KMS-11 (cell line): ENCODE measurements around the gene PLEKHM1.
"Not testable (repeated sequence)": the region's sequence is repeated elsewhere in the genome, so short reads cannot be mapped to it uniquely, and the experiment has no call there.

Experiments
- H2AFZ ChIP-seq: fragments of 200-600 bp; sonication (generic); 2 replicates; pipeline ENCODE4 v1.6.1; 2016; ENCODE audit warnings: antibody characterized with exemption, mixed run types, low read depth
- H3K27ac ChIP-seq: fragments of 200-600 bp; sonication (generic); 2 replicates; pipeline ENCODE4 v1.6.1; 2016; ENCODE audit warnings: mild to moderate bottlenecking, mixed run types
- H3K27me3 ChIP-seq: fragments of 200-600 bp; sonication (generic); 2 replicates; pipeline ENCODE4 v1.6.1; 2017; ENCODE audit warnings: mild to moderate bottlenecking, low read depth, mixed run types, moderate library complexity; ENCODE audit not compliant: insufficient read depth
- H3K36me3 ChIP-seq: fragments of 200-600 bp; sonication (generic); 2 replicates; pipeline ENCODE4 v1.6.1; 2017; ENCODE audit warnings: mild to moderate bottlenecking, mixed run types; ENCODE audit not compliant: insufficient read depth
- H3K4me1 ChIP-seq: fragments of 200-600 bp; sonication (generic); 2 replicates; pipeline ENCODE4 v1.6.1; 2016; ENCODE audit warnings: mild to moderate bottlenecking, low read depth, mixed run types; ENCODE audit not compliant: poor library complexity, severe bottlenecking
- H3K4me2 ChIP-seq: fragments of 200-600 bp; sonication (generic); 2 replicates; pipeline ENCODE4 v1.7.0; 2016; ENCODE audit warnings: mild to moderate bottlenecking, mixed run types
- H3K4me3 ChIP-seq: fragments of 200-600 bp; sonication (generic); IDR thresholded peaks from 2 replicates; pipeline ENCODE4 v1.6.1; 2017; ENCODE audit warnings: low read depth, low read length, mixed read lengths; ENCODE audit not compliant: insufficient read depth
- H3K79me2 ChIP-seq: fragments of 200-600 bp; sonication (generic); 2 replicates; pipeline ENCODE4 v1.6.1; 2016; ENCODE audit warnings: low read depth, mixed run types; ENCODE audit not compliant: insufficient read depth
- H3K9ac ChIP-seq: fragments of 200-600 bp; sonication (generic); 2 replicates; pipeline ENCODE4 v1.6.1; 2016; ENCODE audit warnings: mild to moderate bottlenecking, mixed run types
- H4K20me1 ChIP-seq: fragments of 200-600 bp; sonication (generic); 2 replicates; pipeline ENCODE4 v1.6.1; 2016; ENCODE audit warnings: mild to moderate bottlenecking, mixed run types; ENCODE audit not compliant: insufficient read depth
- TF ChIP-seq, protein P1 (sequence below): fragments of 200-600 bp; sonication (generic); conservative IDR thresholded peaks from 2 replicates; pipeline ENCODE4 v1.6.1; 2017; ENCODE audit warnings: low read depth, mild to moderate bottlenecking, antibody characterized with exemption, low read length, moderate library complexity, mixed read lengths

Gene PLEKHM1

DNA sequence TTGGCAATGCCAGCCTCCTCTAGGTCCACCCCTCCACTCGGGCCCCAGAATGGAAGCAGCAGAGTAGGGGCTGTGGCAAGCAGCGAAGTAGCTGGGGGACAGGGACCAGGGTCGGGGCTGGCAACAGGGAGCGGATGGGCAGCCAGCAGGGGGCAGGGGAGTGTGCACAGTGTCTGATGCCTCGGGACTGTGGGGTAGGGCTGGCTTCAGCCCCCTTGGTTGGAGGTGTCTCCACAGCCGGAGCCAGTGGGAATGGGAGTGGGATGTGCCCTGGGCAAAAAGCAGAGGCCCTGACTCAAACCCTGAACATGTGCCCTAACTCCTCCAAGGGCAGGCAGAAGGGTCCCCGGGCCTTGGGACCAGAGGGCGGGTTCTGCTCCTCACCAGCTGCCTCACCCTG lies 39.4 kb downstream of the PLEKHM1 start:
- Histone ChIP-seq H3K27me3 (no peaks in the 10 kb centered on the region), H3K4me2 (peak overlapping the region; percentile 18), H3K4me1 (peaks cover 46% of the 10 kb centered on the region), H3K4me3 (no peak overlapping the region), H4K20me1 (no peaks in the 10 kb centered on the region), H3K9ac (no peak overlapping the region), H3K27ac (peak overlapping the region; percentile 66), H3K79me2 (no peaks in the 10 kb centered on the region), H3K36me3 (no peaks in the 10 kb centered on the region), H2AFZ (no peak overlapping the region)
- TF ChIP-seq, protein P1, sequence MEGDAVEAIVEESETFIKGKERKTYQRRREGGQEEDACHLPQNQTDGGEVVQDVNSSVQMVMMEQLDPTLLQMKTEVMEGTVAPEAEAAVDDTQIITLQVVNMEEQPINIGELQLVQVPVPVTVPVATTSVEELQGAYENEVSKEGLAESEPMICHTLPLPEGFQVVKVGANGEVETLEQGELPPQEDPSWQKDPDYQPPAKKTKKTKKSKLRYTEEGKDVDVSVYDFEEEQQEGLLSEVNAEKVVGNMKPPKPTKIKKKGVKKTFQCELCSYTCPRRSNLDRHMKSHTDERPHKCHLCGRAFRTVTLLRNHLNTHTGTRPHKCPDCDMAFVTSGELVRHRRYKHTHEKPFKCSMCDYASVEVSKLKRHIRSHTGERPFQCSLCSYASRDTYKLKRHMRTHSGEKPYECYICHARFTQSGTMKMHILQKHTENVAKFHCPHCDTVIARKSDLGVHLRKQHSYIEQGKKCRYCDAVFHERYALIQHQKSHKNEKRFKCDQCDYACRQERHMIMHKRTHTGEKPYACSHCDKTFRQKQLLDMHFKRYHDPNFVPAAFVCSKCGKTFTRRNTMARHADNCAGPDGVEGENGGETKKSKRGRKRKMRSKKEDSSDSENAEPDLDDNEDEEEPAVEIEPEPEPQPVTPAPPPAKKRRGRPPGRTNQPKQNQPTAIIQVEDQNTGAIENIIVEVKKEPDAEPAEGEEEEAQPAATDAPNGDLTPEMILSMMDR = peak; percentile 41

DNA sequence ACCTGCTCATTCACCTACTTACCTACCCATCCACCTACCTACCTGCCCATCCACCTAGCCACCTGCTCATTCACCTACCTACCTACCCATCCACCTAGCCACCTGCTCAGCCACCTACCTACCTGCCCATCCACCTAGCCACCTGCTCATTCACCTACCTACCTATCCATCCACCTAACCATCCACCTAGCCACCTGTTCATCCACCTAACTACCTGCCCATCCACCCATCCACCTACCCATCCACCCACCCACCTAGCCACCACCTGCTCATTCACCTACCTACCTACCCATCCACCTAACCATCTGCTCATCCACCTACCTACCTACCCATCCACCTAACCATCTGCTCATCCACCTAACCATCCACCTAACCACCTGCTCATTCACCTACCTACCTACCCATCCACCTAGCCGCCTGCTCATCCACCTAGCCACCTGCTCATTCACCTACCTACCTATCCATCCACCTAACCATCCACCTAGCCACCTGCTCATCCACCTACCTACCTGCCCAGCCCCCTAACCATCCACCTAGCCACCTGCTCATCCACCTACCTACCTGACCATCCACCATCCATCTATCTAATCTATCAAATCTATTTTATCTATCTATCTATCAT lies 40.7 kb downstream of the PLEKHM1 start:
- H3K36me3 ChIP-seq, H3K4me2 ChIP-seq, H3K79me2 ChIP-seq, H3K4me3 ChIP-seq, H2AFZ ChIP-seq, H3K27ac ChIP-seq, H3K27me3 ChIP-seq, H4K20me1 ChIP-seq, H3K9ac ChIP-seq: not testable (repeated sequence)
- H3K4me1 ChIP-seq = peaks cover 46% of the 10 kb centered on the region

DNA sequence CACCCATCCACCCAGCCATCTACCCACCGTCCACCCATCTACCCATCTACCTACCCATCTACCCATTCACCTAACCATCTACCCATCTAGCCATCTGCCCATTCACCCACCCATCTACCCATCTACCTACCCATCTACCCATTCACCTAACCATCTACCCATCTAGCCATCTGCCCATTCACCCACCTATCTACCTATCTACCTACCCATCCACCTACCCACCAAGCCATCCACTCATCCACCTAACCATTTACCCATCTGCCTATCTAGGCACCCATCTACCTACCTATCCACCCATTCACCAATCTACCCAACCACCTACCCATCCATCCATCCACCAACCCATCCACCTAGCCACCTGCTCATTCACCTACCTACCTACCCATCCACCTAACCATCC lies 41.3 kb downstream of the PLEKHM1 start:
- not testable (repeated sequence) for H3K4me3 ChIP-seq, H3K36me3 ChIP-seq, H3K27me3 ChIP-seq, H3K27ac ChIP-seq, H2AFZ ChIP-seq, H3K79me2 ChIP-seq, H3K4me2 ChIP-seq, H4K20me1 ChIP-seq, H3K9ac ChIP-seq
- peaks cover 42% of the 10 kb centered on the region for H3K4me1 ChIP-seq

DNA sequence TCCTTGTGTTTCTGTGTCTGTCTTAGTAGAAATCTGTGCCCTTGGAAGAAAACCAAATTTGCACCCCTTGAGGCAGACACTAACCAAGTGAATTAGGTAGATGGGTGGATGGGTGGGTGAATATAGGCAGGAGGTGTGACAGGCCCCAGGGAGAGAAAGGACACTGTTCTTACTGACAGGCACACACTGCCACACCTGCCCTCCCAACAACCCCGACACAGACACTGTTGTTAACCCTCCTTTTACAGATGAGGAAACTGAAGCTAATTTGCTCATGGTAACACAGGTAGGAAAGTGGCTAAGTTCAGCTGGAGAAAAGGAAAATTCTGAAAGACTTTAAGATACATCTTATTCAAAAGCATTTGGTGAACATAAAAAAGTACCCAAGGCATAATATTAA lies 42.0 kb downstream of the PLEKHM1 start:
- not testable (repeated sequence) for H3K79me2 ChIP-seq, H3K4me2 ChIP-seq, H4K20me1 ChIP-seq, H3K4me3 ChIP-seq, H3K27ac ChIP-seq, H3K9ac ChIP-seq, H3K36me3 ChIP-seq, H3K27me3 ChIP-seq, H2AFZ ChIP-seq
- peaks cover 42% of the 10 kb centered on the region for H3K4me1 ChIP-seq

DNA sequence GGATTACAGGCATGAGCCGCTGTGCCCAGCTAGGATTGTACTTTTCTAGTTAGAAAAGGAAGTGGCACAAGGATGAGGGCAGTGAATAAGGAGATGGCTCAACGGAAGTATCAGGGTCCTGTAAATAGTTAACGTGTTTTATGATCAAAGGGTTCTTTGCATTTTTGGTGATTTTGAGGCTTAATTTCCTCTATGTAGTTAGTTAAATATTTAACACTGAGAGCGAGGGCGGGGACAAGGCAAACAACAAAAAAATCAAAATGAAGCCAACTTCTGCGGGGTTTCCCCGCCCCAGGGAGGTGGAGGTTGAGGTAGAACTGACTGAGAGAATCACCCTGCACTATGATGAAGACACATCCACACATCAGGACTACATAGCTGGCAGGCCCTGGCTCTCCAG lies 42.5 kb downstream of the PLEKHM1 start:
- H2AFZ ChIP-seq, H3K36me3 ChIP-seq, H3K9ac ChIP-seq, H3K27ac ChIP-seq, H3K4me2 ChIP-seq, H3K27me3 ChIP-seq, H3K4me3 ChIP-seq, H4K20me1 ChIP-seq, H3K79me2 ChIP-seq: not testable (repeated sequence)
- peaks cover 42% of the 10 kb centered on the region for H3K4me1 ChIP-seq

DNA sequence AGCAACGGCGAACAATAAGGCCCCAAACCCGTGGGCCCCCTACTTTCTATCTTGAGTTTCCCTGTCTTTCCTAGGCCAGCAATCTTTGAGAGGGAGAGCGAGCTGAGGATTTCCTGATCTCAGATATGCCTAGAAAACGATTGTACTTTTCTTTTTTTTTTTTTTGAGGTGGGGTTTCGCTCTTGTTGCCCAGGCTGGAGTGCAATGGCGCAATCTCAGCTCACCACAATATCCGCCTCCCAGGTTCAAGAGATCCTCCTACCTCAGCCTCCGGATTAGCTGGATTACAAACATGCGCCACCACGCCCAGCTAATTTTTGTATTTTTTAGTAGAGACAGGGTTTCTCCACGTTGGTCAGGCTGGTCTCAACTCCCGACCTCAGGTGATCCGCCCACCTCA lies 42.9 kb downstream of the PLEKHM1 start:
- H3K9ac ChIP-seq, H2AFZ ChIP-seq, H3K4me2 ChIP-seq, H3K27me3 ChIP-seq, H3K27ac ChIP-seq, H3K36me3 ChIP-seq, H3K79me2 ChIP-seq, H3K4me3 ChIP-seq, H4K20me1 ChIP-seq: not testable (repeated sequence)
- peaks cover 41% of the 10 kb centered on the region for H3K4me1 ChIP-seq

DNA sequence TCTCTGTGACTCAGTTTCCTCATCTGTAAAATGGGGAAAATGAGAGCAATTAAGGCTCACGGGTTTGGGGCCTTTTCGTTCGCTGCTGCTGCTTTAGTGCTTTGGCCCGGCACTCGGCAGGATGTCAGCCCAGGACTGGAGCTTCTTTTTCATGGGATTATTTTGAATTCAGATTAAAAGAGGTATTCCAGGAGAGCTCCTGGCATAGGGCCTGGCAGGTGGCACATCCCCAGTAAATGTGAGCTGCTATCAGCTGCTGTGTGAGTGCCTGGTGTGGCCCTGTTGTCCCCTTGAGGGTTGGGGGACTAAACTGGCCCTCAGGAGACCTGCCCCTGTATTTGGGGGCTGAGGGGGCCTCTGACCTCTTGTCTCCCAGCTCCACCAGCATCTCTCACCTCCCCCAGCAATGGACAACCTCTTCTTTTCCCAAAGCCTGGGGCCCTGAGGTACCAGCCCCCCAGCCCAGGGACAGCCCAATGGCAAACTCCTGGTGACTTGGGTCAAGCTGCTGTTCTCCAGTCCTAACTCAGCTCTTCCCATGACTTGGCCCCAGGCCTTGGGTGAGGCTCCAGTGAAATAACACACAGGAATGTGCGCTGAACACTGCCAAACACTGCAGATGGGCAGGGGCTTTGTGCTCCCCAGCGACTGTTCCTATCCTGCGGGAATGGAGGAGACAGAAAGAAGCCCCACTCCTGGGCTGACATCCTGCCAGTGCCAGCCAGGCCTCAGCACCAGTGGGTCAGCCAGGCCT lies 43.5 kb downstream of the PLEKHM1 start:
- not testable (repeated sequence) for H3K9ac ChIP-seq, H3K27ac ChIP-seq, H3K4me2 ChIP-seq

GRCh38 chr17:45445901-45446743 lies 44.4 kb downstream of the PLEKHM1 start:
- H3K36me3 ChIP-seq, H4K20me1 ChIP-seq, H3K27ac ChIP-seq, H3K9ac ChIP-seq, H3K4me2 ChIP-seq, H3K4me3 ChIP-seq, H3K79me2 ChIP-seq, H3K27me3 ChIP-seq, H2AFZ ChIP-seq: not testable (repeated sequence)
- H3K4me1 ChIP-seq = peaks cover 44% of the 10 kb centered on the region

More for the DNA sequence above, 43.5 kb downstream of the PLEKHM1 start:
- not testable (repeated sequence) for H3K27me3 ChIP-seq, H3K79me2 ChIP-seq, H2AFZ ChIP-seq, H4K20me1 ChIP-seq, H3K4me3 ChIP-seq, H3K36me3 ChIP-seq
- H3K4me1 ChIP-seq = peaks cover 43% of the 10 kb centered on the region
